HG03571 (cell line): ENCODE results near the gene TMEM54.

Experiments used
- ATAC-seq: cut with Tn5 transposase; IDR thresholded peaks from one replicate; pipeline ENCODE4 v1.9.1; 2021; ENCODE audit not compliant: unreplicated experiment

The TMEM54 gene

GRCh38 chr1:32881871-32882850, 19.0 kb downstream of the TMEM54 start:
- ATAC-seq = no peak

- ATAC-seq = no peak
Observed at GRCh38 chr1:32881291-32881690, 19.9 kb downstream of the TMEM54 start.

GRCh38 chr1:32878637-32879041, 22.6 kb downstream of the TMEM54 start:
- no peak for ATAC-seq

- no peak for ATAC-seq
Observed at GRCh38 chr1:32878183-32878582, 23.0 kb downstream of the TMEM54 start.

GRCh38 chr1:32877211-32878110, 23.7 kb downstream of the TMEM54 start:
- ATAC-seq = no peak

DNA sequence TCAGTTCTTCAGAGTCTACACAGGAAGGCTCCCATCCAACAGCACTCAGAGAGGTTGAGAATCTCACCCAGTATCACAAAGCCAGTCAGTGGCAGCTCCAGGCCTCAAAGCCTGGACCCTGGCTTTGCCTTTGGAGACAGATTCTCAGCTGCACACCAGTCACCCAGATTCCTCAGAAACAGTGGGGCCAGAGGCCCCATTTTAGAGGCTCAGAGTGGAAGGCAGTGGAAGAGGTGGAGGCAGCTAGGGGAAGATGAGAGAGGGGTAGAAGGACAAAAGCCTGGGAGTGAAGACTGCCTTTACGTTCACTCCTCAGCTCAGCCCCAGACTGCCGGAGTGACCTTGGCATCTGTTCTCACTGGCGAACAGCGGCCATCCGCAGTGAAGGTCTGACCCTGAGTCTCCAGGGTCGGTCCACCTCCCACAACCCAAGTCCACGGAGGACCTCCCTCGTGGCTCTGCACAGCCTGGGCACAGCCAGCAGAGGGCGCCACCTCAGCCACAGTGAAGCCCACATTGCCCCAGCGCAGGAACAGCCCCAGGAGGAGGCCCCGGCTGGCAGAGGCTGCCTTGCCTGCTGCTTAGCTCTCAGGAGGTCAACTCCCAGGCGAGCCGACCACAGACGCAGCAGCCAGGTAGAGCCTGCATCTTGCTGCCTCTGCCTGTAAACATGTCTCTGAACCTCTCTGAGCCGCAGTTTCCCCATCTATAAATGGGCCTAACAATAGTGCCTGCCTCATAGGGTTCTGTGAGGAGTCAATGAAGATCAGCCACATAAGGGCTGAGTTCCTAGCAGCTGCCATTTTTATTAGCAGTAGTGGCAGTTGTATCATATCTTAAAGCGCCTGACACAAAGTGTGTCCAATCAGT, 24.6 kb downstream of the TMEM54 start:
- ATAC-seq = no peak

DNA sequence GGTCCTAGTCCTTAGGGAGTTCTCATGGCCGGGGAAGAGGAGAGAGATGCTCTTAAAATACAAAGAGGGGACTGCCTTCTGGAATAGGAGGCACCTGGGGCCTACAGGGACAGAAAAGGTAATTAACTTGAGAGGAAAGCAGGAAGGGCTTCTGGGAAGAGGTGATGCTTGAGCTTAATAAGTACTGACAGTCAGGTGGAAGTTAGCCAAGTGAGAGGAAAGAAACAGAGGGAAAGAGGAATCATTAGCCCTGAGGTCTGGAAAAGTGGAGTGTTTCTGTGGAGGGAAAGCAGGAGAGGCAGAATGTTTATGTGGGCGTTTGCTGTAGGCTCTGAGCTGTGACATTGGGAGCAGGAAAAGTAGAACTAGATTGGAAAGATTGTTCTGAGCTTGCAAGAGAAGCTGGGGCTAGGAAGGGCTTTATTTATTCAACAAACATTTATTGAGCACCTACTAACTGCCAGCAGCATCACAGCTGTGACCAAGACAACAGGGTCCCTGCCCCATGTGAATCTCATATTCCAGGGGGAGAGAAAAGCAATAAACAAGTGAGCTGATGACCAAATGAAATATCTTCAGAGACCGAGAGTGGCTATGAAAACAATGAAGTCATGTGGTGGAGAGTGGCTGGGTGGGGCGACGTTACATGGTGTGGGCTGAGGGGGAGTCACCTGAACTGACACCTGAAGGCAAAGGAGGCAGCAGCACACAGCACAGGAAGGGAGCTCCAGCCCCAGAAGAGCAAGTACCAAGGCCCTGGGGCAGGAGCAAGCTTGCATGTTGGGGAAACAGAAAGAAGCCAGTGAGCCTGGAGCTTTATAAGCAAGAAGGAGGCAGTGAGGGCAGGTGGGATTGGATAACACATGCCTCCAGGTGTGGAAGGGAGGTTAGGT, 26.1 kb downstream of the TMEM54 start:
- ATAC-seq = no peak

DNA sequence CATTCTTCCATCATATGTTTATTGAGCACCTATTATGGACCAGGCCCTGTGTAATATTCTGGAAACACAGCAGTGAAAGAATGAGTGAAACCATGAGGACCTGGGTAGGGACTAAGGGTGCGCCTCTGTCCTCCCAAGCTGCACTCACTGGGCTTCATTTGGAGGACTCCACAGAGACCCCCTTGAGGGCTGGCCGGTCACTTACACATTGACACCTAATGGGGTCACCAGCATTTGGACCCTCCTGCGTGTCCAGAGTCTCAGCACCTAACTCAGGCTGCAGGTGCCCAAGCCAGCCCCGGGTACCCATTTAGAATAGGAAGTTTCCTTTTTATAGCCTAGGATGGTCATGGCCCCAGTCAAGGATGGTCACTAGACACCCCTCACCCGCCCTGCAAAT, 27.7 kb downstream of the TMEM54 start:
- no peak for ATAC-seq

GRCh38 chr1:32872192-32872460, 29.1 kb downstream of the TMEM54 start:
- no peak for ATAC-seq

DNA sequence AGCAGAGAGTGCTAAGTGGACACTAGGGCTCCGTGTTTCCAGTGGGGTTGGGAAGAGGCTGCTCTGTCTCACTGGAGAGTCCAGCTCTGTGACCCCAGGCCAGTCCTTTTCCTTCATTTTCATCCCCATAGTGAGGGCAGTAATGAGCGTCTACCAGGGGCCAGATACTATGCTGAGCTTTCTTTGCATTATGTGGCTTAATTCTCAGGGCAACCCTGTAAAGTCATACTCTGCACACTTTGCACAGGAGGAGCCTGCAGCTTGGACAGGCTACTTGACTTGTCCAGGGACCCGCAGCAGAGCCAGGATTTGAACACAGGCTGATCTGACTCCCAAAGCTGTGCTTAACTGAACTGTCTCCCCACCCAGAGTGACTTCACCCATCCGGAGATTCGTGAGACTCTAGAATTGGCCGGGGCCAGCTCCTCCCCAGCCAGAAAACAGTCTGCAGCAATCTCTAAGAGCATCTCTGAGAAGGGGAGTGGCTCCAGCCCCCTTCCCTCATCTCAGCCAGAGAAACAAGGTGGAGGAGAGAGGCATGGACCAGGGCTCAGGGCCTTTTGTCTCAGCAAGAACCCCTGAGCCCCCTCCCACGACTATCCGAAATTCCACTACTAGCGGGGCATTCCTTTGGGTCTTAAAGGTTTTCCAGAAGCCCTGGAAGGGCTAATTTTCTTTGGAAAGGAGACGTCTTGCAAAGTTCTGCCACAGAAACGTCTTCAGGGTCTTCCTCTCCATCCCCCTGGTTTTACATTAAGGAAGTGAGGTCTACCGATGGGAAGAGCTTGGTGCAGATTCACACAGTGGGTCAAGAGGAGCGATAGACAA, 29.6 kb downstream of the TMEM54 start:
- no peak for ATAC-seq

GRCh38 chr1:32870615-32871363, 30.4 kb downstream of the TMEM54 start, which contains the start of gene FNDC5:
Gene FNDC5 (minus strand): TSS chr1:32870912.
- no peak for ATAC-seq

DNA sequence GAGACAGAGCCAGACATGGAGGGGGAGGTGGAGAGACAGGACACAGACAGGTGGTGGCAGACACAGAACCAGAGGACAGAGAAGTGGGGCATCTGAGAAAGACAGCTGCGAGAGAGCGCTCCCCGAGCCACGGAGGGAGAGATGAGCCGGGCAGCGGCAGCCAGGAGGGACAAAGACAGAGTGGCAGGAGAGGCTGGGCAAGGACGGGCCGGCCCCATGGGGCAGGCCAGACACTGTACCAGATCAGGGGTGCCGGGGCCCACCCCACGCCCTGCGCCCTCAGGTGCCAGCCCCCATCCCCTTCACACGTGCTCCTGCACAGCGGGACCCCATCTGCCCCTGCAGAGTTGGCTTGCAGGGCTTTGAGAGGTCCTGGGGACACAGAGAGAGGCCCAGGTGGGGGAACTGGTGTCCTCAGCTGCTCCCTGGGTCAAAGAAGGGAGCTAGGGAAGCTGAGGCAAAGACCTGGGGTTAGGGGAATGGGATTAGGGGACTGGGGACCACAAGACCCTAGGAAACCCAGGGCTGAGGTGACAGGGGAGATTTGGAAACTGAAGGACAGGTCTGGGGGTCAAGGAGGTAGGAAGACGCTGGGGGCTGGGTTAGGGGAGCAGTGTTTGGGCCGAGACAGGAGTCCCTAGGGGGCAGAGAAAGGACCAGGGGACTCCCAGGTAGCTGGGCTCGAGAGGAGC, 31.1 kb downstream of the TMEM54 start:
- ATAC-seq = no peak

GRCh38 chr1:32868806-32869455, 32.3 kb downstream of the TMEM54 start:
- ATAC-seq = no peak

DNA sequence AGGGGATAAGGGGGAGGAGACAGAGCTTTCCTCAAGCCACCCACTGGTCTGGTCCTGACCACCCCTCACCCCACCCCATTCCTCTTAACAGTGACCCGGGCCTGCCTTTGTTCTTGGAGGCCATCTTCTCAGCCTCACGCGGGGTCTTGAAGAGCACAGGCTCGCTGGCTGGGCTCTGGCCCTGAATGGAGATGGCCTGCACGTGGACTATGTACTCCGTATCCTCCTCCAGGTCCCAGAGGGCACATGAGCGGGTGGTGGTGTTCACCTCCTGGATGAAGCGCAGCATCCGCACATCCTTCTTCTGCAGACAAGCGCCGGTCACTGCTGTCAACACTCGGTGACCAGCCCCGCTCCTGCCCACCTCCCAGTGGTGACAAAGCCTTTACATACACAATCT, 33.1 kb downstream of the TMEM54 start:
- no peak for ATAC-seq

DNA sequence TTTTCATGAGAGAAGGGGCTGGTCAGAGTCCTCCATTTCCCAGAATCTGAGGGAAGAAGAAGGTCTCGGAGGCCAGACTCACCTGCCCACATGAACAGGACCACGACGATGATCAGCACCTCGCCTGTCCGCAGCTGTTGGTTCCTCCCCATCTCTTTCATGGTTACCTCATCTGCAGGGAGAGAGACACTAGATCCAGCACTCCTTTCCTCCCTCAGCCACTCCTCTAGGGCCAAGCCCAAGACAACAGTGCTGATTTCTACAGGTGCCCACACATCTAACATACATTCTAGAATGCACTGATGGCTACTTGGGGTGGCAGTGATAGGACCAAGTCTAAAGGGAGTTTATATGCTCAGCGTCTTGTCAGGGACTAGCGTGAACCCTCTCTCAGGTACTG, 33.5 kb downstream of the TMEM54 start:
- no peak for ATAC-seq

DNA sequence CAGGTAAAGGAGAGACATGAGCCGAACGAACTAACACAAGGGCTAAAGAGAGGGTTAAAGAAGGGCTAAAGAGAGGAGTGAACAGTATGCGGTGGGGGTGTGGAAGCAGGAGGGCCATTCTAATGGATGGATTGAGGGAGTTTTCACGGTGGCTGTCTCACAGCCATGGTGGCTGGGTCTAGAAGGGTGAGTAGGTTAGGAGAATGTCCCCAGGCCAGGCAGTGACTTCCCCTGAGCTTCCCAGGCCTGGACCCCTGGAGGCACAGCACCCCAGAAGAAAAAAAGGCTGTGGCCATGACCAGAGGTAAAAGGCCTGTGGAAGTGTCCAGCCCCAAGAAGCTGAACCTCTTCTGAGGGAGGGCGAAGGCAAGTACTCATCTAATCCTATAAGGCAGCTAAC, 34.0 kb downstream of the TMEM54 start:
- no peak for ATAC-seq

DNA sequence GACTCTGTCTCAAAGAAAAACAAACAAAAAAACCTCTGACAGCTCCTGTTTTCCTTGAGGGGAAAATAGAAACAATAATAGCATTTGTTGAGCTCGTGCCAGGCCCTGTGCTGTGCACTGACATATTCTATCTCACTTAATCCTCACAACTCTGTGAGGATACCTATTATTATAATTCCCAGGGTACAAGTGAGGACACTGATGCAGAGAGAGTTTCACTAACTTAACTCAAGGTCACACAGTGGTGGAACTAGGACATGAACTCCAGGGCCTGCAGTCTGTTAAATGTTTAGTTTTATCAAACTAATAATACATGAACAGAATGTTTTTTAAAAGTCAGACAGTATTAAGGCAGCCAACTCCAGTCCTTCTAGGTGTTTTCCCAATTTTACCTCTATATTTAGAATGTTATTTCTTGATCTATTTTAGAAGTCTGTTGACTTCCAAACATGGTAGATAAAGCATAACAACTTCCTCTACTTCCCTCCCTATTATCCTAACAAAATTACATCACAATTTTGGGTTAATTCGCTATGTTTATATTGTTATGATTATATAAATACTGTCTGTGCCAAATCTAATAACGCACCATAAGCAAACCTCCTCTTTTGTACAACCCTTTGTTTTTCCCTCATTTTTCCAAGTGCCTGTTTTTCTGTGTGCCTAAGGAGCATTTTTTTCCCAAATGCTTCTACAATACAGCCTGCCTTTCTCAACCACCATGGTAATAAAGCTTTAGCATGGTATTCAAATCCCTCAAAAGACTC, 35.4 kb downstream of the TMEM54 start:
- ATAC-seq = no peak
